Right lobe of liver (tissue), 4 donors: ENCODE results near the gene BLVRB.

Experiments used
- POLR2A ChIP-seq: fragments of 450-650 bp; IDR thresholded peaks from one replicate; pipeline ENCODE4 v1.6.1; 2017; ENCODE audit warnings: antibody characterized with exemption, mild to moderate bottlenecking
- TF ChIP-seq, protein P1 (sequence below), 4 donors: fragments of 200-600 bp in 3 of 4; fragments of 450-650 bp in 1 of 4; IDR thresholded peaks; one replicate each; pipeline versions ENCODE4 v1.5.1 to v1.8.0; 2016 to 2022; ENCODE audit warnings: antibody characterized with exemption in 4 of 4, mild to moderate bottlenecking in 2 of 4
- donor health status: DM: no; HTN: no; CAD: no.
- donor health status: DM: no; HTN: no; CAD: no.
- donor health status: DM: no; HTN: yes; CAD: no.

- TF ChIP-seq, protein P1, sequence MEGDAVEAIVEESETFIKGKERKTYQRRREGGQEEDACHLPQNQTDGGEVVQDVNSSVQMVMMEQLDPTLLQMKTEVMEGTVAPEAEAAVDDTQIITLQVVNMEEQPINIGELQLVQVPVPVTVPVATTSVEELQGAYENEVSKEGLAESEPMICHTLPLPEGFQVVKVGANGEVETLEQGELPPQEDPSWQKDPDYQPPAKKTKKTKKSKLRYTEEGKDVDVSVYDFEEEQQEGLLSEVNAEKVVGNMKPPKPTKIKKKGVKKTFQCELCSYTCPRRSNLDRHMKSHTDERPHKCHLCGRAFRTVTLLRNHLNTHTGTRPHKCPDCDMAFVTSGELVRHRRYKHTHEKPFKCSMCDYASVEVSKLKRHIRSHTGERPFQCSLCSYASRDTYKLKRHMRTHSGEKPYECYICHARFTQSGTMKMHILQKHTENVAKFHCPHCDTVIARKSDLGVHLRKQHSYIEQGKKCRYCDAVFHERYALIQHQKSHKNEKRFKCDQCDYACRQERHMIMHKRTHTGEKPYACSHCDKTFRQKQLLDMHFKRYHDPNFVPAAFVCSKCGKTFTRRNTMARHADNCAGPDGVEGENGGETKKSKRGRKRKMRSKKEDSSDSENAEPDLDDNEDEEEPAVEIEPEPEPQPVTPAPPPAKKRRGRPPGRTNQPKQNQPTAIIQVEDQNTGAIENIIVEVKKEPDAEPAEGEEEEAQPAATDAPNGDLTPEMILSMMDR (IDR thresholded peaks at IDR 0.05): no peak
- TF ChIP-seq POLR2A: no peak
Measured at GRCh38 chr19:40502081-40502480, 36.5 kb upstream of the BLVRB start.
